Measurements from ENCODE around the gene ZFHX3.

DNA sequence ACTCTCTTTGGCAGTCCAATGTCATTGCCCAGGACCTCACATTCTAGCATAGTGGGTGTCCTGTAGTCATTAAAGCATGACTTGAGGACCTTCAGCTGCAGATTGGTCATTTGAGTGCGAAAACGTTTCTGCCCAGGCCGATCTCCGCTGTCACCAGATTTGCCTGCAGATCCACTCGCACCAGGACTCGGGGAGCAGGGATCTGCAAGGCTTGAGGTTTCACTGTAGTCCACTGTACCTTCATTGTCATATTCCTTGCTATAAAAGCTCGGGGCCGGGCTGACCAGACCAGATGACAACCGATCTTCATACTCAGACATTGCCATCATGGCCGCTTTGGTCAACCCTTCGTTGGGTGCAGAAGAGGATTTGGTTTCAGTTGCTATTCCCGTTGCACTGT is 254.2 kb downstream of the ZFHX3 start:
- no peak for TF ChIP-seq EZH2 (IDR thresholded peaks at IDR 0.05; ENCODE audit: borderline replicate concordance, insufficient read depth, low read length, poor library complexity, severe bottlenecking)
- TF ChIP-seq SMC3 (conservative IDR thresholded peaks at IDR 0.05; ENCODE audit: poor library complexity), result no peak

Measured in neural cell (in vitro differentiated cells).